Neural cell (in vitro differentiated cells): ENCODE data around the gene ZRANB1.

ENCODE experiments used
- CTCF ChIP-seq: fragments of 450-650 bp; IDR thresholded peaks from 2 replicates; pipeline ENCODE4 v1.5.1; 2014; ENCODE audit warnings: antibody characterized with exemption, mild to moderate bottlenecking, moderate library complexity; ENCODE audit not compliant: poor library complexity, severe bottlenecking
- EP300 ChIP-seq: fragments of 450-650 bp; conservative IDR thresholded peaks from 2 replicates; pipeline ENCODE4 v1.6.1; 2014; ENCODE audit warnings: antibody characterized with exemption, mild to moderate bottlenecking, moderate library complexity; ENCODE audit not compliant: poor library complexity, severe bottlenecking
- EZH2 ChIP-seq: fragments of 200-600, 300-800 bp; shearing (Covaris generic), sonication (generic); IDR thresholded peaks from 2 replicates; pipeline ENCODE4 v1.6.1; 2014; ENCODE audit warnings: antibody characterized with exemption, low read length, borderline replicate concordance, mild to moderate bottlenecking; ENCODE audit not compliant: insufficient read depth, poor library complexity, severe bottlenecking
- MXI1 ChIP-seq: fragments of 450-650 bp; conservative IDR thresholded peaks from 2 replicates; pipeline ENCODE4 v1.6.1; 2014; ENCODE audit warnings: antibody characterized with exemption, mild to moderate bottlenecking; ENCODE audit not compliant: poor library complexity, severe bottlenecking
- POLR2AphosphoS5 ChIP-seq: IDR thresholded peaks from 2 replicates; pipeline ENCODE4 v1.6.1; 2012
- RAD21 ChIP-seq: fragments of 450-650 bp; conservative IDR thresholded peaks from 2 replicates; pipeline ENCODE4 v1.6.1; 2014; ENCODE audit warnings: antibody characterized with exemption, mild to moderate bottlenecking, moderate library complexity
- REST ChIP-seq: IDR thresholded peaks from 2 replicates; pipeline ENCODE4 v1.6.1; 2012; ENCODE audit warnings: borderline replicate concordance
- SMC3 ChIP-seq: fragments of 450-650 bp; conservative IDR thresholded peaks from 2 replicates; pipeline ENCODE4 v1.6.1; 2014; ENCODE audit warnings: antibody characterized with exemption, mild to moderate bottlenecking, moderate library complexity; ENCODE audit not compliant: poor library complexity
- TAF1 ChIP-seq: IDR thresholded peaks from 2 replicates; pipeline ENCODE4 v1.6.1; 2012; ENCODE audit warnings: low read depth

GRCh38 chr10:124962421-124962820, 20.5 kb downstream of the ZRANB1 start:
- TF ChIP-seq CTCF (no peak), POLR2AphosphoS5 (no peak), MXI1 (no peak), EZH2 (no peak), SMC3 (no peak), EP300 (no peak), RAD21 (no peak), TAF1 (no peak), REST (no peak)
